Fibroblast of skin of back (primary cell): ENCODE data around the gene MUC13.
A peak's percentile ranks its signal among the peaks of the same experiment; 100 is the strongest.

Experiments used
- DNase-seq: peaks from one replicate; pipeline ENCODE4 v3.0.0-alpha.2; 2013

Gene MUC13

GRCh38 chr3:124867511-124867910, 67.0 kb downstream of the MUC13 start:
- DNase-seq: no peak

DNA sequence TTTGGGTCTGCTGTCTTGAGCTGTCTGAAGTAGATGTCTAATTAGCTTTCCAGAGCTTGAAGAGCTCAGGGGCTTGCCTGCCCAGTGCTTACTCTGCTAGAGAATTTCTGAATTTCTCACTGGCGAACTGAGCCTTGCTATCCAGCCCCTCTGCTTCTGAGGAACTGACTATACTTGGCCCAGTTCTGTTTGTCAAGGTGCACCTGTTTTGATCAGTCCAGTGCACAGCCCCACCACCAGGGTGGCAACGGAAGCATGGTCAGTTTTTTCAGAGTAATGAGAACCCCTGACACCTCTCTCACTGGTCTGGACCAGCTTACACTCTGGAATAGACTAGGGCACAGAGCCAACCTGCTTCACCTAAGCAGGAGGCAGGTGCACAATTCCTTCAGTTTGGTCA, 72.5 kb downstream of the MUC13 start:
- DNase-seq: no peak

- peak; percentile 27 for DNase-seq
Measured at GRCh38 chr3:124861041-124861440, 73.5 kb downstream of the MUC13 start.

DNA sequence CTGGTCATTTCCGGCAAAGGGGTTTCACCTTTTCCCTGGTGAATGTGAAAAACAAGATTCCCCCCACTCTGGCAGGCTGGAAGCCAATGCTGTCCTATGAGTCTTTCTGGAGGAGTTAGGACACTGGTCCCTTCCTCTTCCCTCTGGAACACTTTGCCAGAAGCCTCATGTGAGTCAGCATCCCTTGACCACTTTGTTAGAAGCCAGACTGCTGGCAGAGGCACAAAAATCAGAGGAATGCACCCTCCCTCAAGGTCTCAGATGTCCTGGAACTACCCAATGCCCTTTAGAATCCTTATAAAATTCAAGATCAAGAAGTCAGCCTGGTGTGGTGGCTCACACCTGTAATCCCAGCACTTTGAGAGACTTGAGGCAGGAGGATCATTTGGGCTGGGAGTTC, 74.0 kb downstream of the MUC13 start:
- peak; percentile 99 for DNase-seq

GRCh38 chr3:124859025-124859424, 75.5 kb downstream of the MUC13 start:
- peak; percentile 77 for DNase-seq

DNA sequence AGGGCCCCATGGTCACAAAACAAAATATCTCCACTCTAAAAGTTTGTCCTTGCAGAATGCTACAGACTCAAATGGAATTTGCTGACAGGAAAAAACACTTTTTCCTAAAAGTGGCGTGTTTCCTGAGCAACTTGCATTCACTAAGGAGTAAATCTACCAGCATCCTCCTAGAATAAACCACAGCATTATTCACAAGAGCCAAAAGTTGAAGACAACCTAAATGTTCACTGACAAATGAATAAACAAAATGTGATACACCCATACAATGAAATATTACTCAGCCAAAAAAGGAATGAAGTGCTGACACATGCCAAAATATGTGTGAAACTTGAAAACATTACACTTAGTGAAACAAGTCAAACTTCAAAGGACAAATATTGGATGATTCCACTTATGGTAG, 76.3 kb downstream of the MUC13 start:
- DNase-seq: no peak

- no peak for DNase-seq
Measured at GRCh38 chr3:124856677-124857076, 77.9 kb downstream of the MUC13 start.
